Activated T-cell treated with anti-CD3 and anti-CD28 coated beads, Interleukin-2, amount 50 U/mL, for 1 hour (primary cell): ENCODE measurements around the gene PTS.

Experiments
- DNase-seq: peaks from one replicate; pipeline ENCODE4 v3.0.0-alpha.2; 2020

Gene PTS

DNA sequence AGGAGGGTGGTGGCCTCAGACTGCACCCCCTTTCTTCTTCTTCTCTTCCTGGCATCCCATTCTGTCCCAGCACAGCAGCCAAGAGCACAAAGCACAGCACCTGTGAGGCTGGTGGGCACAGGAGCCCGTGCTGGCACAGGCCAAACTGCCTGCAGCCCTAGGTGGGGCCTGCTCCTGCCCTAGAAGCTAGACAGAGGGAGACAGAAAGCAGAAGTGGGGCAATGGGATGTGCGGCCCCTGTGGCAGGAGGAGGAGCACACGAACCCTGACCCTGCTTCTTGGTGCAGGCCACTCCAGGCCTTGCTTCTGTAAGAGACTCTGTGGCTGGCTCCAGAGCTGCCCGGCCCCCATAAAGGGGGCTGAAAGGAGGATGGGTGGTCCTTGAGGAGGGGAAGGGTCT is 3.9 kb upstream of the PTS start:
- DNase-seq, result no peak

DNA sequence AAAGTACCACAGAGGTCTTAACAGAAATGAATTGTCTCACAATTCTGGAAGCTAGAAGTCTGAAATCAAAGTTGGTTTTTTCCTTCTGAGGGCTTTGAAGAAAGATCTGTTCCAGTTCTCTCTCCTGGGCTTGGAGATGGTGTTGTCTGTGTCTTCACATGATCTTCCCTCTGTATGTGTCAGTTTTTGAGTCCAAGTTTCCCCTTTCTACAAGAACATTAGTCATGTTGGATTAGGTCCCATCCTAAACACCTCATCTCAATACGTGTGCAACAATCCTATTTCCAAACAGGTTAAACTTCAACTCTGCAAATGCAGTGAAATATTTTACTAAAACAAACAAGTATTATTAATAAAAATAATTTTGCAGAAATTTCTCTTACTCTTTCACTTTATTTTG is 3.1 kb upstream of the PTS start:
- no peak for DNase-seq

DNA sequence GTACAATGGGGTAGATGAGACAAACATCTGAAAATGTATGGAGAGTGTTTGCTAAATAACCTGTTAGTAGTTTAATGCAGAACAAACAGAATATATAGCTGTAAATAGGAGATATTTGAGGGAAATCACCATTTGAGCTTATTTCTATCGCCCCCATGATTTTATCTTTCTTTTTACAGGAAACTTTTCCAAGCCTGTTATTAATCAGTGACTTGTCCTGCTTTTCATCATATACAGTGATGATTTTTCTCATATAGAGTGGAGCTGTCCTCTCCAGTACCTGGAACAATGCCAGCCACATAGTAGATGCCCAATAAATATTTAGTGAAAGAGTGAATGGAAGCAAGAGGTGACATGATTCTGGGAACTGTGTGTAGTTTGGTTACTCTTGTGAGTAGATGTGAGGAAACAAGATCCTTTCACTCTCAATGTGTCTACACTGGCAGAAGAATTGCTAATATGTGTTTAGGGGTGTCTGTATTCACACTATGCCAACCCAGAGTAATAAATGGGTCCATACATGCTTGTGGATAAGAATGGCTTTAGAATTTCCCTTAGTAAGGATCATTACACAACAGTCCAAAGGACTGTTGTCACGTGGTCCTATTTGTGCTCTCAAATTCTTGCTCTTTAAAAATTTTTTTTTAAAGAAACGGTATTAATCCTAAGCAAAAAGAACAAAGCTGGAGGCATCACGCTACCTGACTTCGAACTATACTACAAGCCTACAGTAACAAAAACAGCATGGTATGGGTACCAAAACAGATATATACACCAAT is 2.3 kb upstream of the PTS start:
- DNase-seq, result no peak

DNA sequence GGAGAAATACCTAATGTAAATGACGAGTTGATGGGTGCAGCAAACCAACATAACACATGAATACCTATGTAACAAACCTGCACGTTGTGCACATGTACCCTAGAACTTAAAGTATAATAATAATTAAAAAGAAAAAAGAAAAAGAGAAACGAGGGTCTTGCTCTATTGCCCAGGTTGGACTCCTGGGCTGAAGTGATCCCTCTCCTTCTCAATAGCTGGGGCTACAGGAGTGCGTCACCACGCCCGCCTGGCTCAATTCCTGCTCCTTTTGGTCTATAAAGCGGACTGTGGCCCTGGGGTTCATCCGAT is 521 bp upstream of the PTS start:
- no peak for DNase-seq

DNA sequence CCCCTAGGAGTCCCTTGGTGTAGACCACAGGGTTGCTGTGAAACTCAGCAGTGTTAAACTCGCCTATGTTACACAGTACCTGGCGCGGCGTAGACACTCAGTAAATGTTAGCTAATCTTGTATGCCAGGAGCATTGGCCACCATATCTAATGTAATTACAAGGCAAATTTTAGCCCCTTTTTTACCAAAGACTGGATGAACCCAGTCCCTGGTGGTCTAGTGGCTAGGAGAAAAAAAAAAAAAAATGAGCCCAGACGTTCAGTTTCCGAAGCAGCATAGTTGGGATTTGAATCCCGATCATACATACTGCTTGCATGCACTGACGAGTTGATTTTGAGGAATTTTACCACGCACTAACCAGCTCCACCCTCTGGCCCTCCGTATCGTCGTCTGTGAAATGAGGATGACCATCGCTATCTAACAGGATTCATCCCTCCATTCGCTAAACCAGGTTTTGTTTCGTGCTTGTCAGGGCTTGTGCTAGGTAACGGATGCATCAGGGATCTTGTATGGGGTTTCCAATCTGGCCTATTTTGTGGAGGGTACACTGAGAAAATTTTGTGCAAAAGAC is 688 bp downstream of the PTS start:
- DNase-seq, result no peak

DNA sequence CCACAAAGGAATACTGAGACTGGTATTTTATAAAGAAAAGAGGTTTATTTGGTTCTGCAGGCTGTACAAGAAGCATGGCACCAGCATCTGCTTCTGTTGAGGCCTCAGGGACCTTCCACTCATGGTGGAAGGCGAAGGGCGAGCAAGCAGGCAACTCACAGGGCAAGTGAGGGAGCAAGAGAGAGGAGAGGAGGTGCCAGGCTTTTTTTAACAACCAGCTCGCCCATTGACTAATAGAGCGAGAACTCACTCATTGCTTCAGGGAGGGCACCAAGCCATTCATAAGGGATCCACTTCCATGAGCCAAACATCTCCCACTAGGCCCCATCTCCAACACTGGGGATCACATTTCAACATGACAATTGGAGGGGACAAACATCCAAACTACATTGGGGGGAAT is 1.2 kb downstream of the PTS start:
- no peak for DNase-seq

DNA sequence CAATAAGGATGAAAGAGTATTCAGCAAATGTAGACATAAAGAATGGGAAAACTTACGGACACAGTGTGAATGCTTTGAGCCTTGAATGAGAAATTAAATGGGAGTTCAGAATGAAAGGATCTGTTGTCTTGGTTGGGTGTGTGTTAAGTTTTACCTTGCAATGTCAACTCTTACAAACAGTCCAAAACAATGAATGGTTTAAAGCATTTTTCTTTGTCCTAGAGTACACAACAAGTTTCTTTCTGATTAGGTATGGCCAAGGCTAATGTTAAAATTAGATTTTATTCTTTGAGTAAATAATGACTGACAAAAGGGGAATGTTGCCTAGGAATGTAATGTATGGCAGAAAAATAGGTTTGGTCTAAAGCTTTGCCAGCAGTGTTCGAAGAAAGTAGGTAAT is 2.5 kb downstream of the PTS start:
- DNase-seq, result no peak

DNA sequence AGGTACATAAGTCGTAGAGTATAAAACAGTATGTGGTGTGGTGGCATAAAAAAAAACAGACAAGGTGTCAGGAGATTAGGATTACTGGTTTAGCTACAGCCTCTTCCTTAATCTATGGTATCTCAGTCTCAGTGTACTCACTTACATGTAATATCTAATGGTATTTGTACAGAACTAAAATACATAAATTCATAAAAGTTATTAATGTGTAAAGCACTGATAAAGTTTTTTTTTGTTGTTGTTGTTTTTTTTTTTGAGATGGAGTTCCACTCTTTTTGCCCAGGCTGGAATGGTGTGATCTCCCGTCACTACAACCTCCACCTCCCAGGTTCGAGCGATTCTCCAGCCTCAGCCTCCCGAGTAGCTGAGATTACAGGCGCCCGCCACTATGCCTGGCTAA is 2.9 kb downstream of the PTS start:
- no peak for DNase-seq

DNA sequence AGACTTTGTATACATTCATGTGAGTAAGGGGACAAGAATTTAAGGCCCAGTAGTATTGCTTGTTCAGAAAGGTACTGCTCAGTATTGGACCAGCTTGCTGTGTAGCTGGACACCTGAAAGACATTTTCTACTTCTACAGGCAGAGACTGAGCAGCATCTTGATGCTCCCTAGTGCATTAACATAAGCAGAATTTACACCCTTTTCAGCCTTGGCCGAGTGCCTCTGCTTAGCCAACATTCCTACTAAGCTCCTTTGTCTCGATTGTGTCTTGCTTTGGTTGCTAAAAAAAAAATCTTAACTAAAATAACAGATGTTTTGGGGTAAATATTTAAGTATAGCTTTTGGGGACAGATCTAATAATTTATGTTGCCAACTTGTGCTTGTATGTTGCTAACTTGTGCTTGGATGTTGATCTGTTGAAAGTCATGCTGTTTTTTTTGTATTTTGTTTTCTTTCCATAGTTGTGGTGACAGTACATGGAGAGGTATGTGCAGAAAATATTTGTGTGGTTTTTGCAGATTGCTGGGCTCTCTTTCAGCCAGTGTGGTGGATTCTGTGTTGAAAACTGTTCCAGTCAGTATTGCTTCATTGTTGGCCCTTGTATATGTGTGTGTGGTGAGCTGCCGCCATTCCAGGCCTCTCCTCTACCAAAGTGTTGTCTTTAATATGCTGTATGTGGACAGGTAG is 3.7 kb downstream of the PTS start:
- no peak for DNase-seq

DNA sequence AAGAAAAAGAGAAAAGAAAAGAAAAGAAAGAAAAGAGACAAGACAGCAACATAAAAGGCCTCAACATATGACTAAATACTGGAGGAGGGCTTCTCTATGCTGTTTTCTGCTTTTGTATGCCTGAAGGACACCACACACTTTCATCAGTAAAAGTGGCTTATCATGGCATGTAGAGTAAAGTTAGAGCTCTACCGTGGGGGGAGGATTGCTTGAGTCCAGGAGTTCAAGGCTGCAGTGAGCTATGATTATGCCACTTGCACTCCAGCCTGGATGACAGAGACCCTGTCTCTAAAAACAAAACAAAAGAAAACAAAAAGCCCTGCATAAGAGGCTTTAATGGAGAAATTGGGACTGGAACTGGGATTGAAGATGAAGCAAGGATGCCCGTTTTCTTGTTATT is 5.7 kb downstream of the PTS start:
- DNase-seq, result no peak

DNA sequence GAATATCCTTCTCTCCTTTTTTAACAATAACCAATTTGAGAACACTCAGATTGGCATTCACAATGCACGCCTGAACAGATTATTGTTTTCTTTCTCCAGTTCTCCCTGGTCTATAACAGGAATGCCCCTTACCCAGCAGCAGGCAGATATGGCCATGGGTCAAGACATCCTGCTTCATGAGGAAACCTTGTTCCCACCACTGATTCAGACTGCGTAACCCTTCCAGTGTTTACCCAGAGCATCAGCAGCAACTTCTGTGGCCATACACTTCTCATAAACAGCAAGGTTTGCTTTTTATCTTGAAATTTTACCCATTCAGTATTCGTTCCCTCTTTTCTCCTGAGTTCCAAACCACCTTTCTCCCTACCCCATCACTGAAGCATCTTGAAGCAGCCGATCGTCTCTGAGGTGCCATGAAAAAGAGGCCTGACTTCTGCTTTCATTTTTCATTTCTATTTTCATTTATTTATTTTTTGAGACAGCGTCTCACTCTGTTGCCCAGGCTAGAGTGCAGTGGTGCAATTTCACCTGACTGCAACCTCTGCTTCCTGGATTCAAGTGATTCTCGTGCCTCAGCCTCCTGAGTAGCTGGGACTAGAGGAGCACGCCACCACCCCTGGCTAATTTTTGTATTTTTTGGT is 9.6 kb downstream of the PTS start:
- no peak for DNase-seq

DNA sequence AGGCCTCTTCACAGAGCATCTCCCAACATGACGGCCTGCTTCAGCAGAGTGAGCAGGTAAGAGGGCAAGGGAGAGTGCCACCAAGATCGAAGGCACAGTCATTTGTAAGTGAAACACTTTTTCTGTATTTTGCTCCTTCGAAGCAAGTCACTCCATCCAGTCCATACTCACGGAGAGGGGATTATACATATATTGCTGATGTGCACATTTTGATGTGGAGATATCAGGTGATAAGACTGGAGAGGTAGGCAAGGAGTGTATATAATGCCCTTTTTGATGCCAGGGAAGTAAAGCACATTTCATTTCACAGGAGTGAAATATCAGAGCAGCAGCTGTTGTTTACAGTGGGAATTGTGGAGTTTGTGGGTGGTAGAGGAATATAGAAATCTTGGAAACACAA is 11.2 kb downstream of the PTS start:
- DNase-seq, result no peak

DNA sequence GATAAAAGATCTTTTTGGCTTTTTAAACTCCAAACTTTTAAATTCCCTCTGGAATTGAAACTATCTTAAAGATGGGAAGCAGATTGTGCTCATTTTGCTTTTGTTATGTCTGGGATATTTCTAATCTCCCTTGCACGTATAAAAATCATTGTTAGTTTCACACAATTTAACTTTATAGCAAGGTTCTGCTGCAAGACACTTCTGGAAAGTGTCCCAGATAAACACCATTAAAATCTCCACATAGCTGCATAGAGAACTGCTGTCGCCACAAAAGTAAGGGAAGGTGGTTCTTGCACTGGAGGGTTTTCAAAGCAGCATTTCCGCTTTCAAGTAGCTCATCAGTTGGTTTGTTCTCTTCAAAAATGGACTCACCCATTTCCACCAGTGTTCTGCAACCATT is 11.8 kb downstream of the PTS start:
- DNase-seq, result no peak

DNA sequence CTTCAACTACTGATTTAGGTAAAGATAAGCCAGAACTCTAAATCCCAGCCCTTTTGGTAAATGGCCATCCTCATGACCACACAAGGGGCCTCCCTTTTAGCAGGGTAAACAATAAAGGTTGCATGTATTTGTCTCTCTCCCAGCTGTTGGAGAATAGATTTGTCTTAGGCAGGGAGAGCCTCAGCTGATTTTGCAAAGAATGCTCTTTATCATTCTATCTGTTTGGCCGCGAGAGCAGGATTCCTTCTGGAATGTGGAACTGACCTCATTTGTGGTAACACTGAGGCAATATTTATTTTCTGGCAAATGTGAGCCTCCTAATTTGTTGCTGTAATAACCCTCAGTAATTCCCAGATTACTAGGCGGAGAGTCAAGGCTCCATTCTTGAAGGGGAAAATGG is 15.3 kb downstream of the PTS start:
- DNase-seq, result no peak

DNA sequence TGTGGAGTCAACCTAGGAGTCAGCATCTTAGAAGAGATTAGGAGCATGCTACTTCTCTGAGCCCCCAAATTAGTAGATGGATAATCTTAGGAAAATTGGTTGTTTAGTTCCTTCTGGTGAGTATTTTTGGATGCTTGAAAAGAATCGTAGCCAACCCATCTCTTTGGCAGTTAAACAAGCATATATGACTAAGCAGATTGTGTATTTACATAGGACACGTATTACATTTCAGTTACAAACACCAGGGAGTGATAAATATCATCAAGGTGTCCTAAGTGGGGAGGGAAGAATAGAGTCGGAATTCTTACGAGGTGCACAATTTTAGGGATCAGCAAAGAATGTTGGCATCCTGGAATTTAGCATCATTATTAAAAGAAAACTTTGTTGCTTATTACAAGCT is 21.0 kb downstream of the PTS start:
- DNase-seq, result no peak

DNA sequence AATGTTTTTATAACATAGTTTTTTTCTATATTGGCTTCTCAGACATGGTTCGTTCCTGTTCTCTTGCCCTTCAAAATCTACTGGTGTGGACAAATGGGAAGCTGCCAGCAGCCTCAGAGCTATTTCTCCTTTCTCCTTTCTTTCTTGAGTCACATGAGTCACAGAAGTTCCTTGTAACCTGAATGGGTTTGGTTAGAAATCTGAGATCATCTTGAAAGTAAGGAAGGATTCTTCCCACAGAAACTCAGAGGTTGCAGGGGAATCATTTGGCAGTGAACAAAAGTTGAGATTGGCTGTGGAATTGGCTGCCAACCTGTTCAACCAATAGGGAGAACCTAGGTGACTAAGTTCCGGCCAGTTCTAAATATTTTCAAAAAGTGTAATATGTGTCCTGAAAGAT is 22.0 kb downstream of the PTS start:
- no peak for DNase-seq

DNA sequence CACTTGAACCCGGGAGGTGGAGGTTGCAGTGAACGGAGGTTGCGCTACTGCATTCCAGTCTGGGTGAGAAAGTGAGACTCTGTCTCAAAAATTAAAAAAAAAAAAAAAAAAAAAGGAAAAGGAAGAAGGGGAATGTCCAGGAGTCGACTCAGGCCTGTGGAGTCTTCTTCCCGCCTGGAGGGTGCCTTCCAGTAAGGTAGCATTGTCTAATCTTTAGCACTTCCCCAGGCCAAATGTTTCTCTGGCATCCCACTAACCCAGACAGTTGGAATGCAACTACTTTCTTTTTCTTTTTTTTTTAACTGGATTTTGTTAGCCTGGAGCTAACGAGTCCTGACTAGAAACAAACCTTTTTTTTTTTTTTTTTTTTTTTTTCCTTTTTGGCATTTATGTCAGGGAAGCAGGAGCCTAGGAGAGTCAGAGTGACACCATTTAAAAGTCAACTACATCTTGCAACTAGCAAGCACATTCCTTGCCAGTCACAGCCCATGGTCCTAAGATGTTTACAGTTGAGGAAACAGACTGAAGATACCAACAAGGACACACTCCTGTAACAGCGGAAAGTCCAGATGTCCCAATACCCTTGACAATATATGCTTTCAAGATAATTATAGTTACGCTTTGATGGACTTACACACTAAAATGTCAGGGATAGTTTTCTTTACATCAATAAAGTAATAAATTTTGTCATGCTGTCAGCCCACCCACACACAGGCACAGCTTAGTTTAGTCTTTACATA is 23.8 kb downstream of the PTS start:
- no peak for DNase-seq

DNA sequence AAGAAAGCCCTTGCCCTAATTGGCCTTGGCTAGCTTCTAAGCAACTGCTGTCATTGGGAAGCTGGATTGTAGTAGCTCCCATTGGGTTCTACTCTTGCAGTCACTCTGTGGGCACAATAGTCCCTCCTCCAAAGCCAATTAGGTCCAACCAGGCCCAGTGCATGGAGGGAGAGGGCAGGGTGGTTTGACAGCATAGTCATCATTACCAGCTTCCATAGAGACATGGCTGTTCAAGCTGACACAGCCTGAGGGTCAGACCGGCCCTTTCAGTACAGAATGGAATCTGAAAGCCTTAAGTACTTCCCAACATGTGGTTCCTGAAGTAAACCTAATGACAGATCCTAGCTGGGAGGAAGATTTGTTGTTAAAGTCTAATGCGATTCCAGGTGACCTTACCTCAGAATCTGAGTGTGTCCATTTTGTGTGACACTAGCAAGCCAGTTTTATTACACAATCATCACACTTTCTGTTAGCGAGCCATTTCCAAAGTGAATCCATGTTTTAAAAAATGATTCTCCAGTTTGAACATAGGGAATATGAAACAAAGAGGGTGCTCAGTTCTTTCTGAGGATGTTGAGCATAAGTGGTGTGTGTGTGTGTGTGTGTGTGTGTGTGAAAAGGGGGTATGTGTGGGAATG is 27.5 kb downstream of the PTS start:
- no peak for DNase-seq

DNA sequence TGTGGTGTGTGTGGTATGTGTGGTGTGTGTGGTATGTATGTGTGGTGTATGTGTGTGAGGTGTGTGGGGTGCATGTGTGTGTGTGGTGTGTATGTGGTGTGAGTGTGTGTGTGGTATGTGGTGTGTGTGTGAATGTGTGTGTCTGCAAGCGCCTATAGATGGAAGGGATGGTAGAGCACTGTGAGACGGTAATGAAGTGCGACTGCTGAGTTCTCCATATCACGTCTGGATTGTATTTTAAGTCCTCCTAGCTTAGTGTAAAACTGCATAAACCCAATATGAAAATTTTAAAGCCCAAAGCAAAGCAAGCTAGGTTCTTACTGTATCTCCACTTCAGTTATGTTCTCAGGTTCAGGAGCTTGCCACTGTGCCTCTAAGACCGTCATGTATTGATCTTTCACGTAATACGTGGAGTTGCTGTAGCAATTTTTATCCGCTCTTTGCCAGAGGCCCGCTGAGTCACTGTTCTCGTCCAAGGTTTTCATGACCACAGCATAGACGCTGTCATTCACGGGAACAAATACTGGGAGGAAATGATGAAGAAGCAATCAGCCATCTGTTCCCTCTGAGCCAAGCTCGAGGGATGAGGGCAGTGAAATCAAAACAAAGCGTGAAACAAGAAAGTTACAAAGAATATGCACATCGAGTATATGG is 29.0 kb downstream of the PTS start:
- DNase-seq, result no peak

DNA sequence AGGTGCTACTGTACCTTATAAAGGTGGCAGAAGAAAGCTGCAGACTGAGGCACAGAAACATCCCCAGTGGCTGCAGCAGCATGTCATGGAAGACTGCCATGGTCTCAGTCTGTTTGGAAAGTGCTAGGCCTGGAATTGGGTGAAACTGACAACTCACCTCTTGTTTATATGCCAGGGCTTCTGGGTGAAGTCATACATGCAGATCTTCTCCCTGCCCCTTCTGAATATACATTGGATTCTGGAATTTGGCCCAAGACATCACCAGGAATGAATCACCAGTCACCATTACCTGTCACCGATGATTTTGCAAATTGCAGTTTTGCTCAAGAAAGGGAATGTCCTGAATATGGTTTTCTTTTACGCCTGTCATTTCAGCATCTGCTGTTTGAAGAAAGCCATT is 34.3 kb downstream of the PTS start, which contains the start of gene PLET1:
PLET1 (minus strand) TSS at position 371 of the 400 bp plus-strand sequence; CDS start at position 100, 271 bp downstream.
- DNase-seq, result no peak

DNA sequence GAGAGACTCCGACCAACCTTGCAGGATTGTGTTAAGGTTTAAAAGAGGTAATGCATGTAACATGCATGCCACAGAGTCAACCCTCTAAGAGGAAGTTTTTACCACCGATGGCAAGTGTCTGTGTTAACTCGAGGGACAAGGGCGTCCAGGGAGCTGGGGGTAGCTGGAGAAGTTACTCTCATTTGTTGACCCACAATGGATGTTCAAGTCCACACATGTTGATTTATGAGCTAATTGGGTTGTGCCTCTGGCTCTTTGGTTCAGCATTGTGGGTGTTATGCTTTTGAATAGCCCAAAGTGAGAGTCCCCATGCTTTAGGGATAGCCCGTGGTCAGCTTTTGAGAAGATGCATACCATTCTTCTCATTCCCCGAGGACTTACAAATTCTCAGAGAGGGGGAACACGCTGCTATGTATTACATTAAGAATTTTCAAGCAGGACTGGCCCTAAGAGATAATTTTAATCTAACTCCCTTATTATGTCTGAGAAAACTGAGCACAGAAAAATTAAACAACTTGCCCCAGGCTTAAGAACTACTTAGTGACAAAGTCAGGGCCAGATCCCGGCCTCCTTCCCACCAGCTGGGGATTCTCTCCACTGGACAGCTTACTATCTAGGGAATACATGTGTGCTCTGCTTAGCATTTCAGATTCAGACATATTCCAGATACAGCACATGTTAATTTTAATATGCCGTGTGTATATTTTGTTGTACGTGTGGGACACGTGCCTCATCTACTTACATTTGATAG is 39.6 kb downstream of the PTS start:
- no peak for DNase-seq

DNA sequence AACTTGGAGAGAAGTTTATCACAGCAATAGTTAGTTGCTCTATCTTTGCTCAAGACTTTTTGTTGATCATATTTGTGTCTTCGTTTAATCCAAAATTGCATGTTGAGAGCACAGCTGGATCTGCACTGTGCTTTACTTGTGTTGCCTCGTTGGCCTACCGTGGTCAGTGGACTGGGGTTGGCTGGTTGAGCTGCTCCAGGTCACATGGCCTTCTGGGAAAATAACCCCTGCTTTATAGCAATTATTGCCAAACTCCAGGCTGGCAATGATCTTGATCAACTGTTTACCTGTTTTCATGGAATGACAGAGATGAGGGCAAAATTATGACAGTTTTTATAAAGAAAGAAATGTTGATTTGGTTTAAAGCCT is 40.2 kb downstream of the PTS start:
- no peak for DNase-seq
